Naive thymus-derived CD8-positive, alpha-beta T cell (primary cell): ENCODE data around the gene MMEL1. TPM values are rescaled to one million over a fixed set of nuclear protein-coding genes. Genes with fewer than 3 reads are reported as not detected.

Source experiments
- ATAC-seq, 2 donors: fragments of 150-1000 bp; cut with Tn5 transposase in 1 of 2; sonication (Bioruptor Pico), chemical (Tn5 transposase) in 1 of 2; 1 replicate in 1 of 2; 2 replicates in 1 of 2; pipeline ENCODE4 v1.10.0; 2021; ENCODE audit warnings: mild to moderate bottlenecking in 2 of 2, moderate library complexity in 2 of 2
- POLR2A ChIA-PET: fragments of 350-600 bp; sonication (Branson Sonifier 250); formaldehyde crosslinking; loops from one replicate; lab custom pipeline; 2021; ENCODE audit warnings: antibody characterized with exemption; lab: Charles Lee
- DNase-seq, 10 donors: peaks; one replicate each; pipeline versions ENCODE4 v3.0.0 to v3.0.0-alpha.2; 2020 to 2022
- H3K27ac Mint-ChIP-seq, 10 donors: one replicate each; pipeline ENCODE4 v1.8.0; 2020 to 2022; ENCODE audit warnings: mild to moderate bottlenecking in 10 of 10, mixed read lengths in 10 of 10, moderate library complexity in 4 of 10, inconsistent platforms in 1 of 10
- H3K27me3 Mint-ChIP-seq, 5 donors: one replicate each; pipeline ENCODE4 v1.8.0; 2021 to 2022; ENCODE audit warnings: mixed read lengths in 5 of 5
- H3K36me3 Mint-ChIP-seq, 3 donors: one replicate each; pipeline ENCODE4 v1.8.0; 2020 to 2022; ENCODE audit warnings: mixed read lengths in 3 of 3, mild to moderate bottlenecking in 2 of 3, inconsistent platforms in 1 of 3
- H3K4me1 Mint-ChIP-seq, 4 donors: one replicate each; pipeline ENCODE4 v1.8.0; 2021 to 2022; ENCODE audit warnings: mixed read lengths in 4 of 4
- H3K4me3 Mint-ChIP-seq, 10 donors: one replicate each; pipeline ENCODE4 v1.8.0; 2020 to 2022; ENCODE audit warnings: mild to moderate bottlenecking in 10 of 10, mixed read lengths in 10 of 10, moderate library complexity in 6 of 10, inconsistent platforms in 1 of 10
- H3K9me3 Mint-ChIP-seq, 9 donors: one replicate each; pipeline ENCODE4 v1.8.0; 2020 to 2022; ENCODE audit warnings: mixed read lengths in 9 of 9, mild to moderate bottlenecking in 3 of 9, inconsistent platforms in 1 of 9, moderate library complexity in 1 of 9
- polyA plus RNA-seq, 3 donors: library from polyadenylated mRNA; unstranded; fragments of 300-500 nt; fragmentation: Illumina TruSeq; gene quantifications; one replicate each; pipeline ENCODE4 v1.2.3, GENCODE V29; 2021
- total RNA-seq, 8 experiments: library from RNA in 2 of 8; stranded (reverse) in 2 of 8; gene quantifications; one replicate each; pipeline ENCODE4 v1.2.3 and lab custom pipeline; 2021 to 2026

The MMEL1 gene
- total and polyA plus RNA-seq, 5 experiments from 2014 or later: 2.5 to 18.9 (median 6.0) TPM

GRCh38 chr1:2560299-2561073, 72.3 kb downstream of the MMEL1 start:
- Mint-ChIP-seq H3K27ac (peak overlapping the region in 4 of 10 donors; percentile 9 to 62 (median 26)), H3K4me3 (peak overlapping the region in 2 of 10 donors; percentile 25 to 48), H3K9me3 (no peaks in the 10 kb centered on the region), H3K4me1 (peaks cover 27 to 57% (median 37%) of the 10 kb centered on the region in 4 donors), H3K36me3 (peaks cover 0 to 35% (median 4%) of the 10 kb centered on the region in 3 donors), H3K27me3 (no peaks in the 10 kb centered on the region)
- ATAC-seq (no peak), DNase-seq (peak in 1 of 10 donors; percentile 65)
- POLR2A ChIA-PET: interaction anchor here (0.9 to 11.9 kb wide), 5 partner anchors 11 to 146 kb away, joined by 3 to 408 read pairs (median 7); partner anchors contain the start of gene PRXL2B

- POLR2A ChIA-PET: interaction anchor here (0.9 to 11.9 kb wide), 5 partner anchors 11 to 23 kb away, joined by 3 to 408 read pairs (median 7); partner anchors contain the start of gene PRXL2B
- ATAC-seq: no peak
- H3K4me3 Mint-ChIP-seq: peak overlapping the region in 1 of 10 donors; percentile 56
Observed at GRCh38 chr1:2559509-2560298, 73.1 kb downstream of the MMEL1 start.

DNA sequence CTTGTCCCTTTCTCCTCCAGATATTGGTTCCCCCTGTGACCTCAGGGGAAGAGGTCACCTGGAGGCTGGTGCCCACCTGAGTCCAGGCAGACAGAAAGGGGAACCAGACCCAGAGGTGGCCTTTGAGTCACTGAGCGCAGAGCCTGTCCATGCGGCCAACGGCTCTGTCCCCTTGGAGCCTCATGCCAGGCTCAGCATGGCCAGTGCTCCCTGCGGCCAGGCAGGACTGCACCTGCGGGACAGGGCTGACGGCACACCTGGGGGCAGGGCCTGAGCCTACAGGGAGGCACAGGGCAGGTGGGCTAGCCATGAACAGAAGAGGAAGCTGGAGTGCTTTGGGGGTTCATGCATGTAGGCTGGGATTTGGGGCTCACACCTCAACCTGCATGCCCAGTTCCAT, 74.0 kb downstream of the MMEL1 start:
- POLR2A ChIA-PET: interaction anchor here (1.6 to 11.9 kb wide), 4 partner anchors 12 to 143 kb away, joined by 5 to 408 read pairs (median 24); partner anchors contain the start of genes PANK4 and PRXL2B
- ATAC-seq (no peak), DNase-seq (no peak)
- H3K27me3 Mint-ChIP-seq: no peaks in the 10 kb centered on the region
- H3K9me3 Mint-ChIP-seq: no peaks in the 10 kb centered on the region
- peak overlapping the region; percentile 58 to 99 (median 72) for H3K4me3 Mint-ChIP-seq
- H3K4me1 Mint-ChIP-seq: peaks cover 29 to 63% (median 46%) of the 10 kb centered on the region in 4 donors
- peaks cover 0 to 33% (median 4%) of the 10 kb centered on the region in 3 donors for H3K36me3 Mint-ChIP-seq
- H3K27ac Mint-ChIP-seq: peak overlapping the region in 8 of 10 donors; percentile 19 to 98 (median 72)

More at GRCh38 chr1:2559509-2560298, 73.1 kb downstream of the MMEL1 start:
- Mint-ChIP-seq H3K36me3 (peaks cover 0 to 35% (median 4%) of the 10 kb centered on the region in 3 donors), H3K9me3 (no peaks in the 10 kb centered on the region), H3K27me3 (no peaks in the 10 kb centered on the region), H3K27ac (peak overlapping the region in 2 of 10 donors; percentile 7 to 24), H3K4me1 (peaks cover 25 to 58% (median 41%) of the 10 kb centered on the region in 4 donors)
- no peak for DNase-seq

DNA sequence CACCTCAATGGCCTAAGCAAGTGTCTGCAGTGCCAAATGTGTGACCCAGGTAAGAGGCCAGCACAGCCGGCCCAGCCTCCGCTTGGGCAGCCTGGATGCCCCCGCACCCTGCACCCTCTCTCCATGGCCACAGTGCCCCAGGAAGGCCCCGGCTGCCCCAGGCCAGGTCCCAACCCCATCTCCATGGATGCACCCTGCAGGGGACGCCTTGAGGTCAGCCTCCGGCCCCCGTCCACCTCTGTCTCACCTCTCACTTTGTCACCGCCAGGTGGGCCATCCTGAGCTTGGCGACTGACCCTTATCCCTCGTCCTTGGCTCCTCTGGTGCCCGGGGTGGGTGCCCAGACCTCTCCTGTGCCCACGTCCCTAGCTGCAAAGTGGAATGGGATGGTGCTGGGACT, 74.4 kb downstream of the MMEL1 start:
- H3K4me1 Mint-ChIP-seq: peaks cover 29 to 66% (median 47%) of the 10 kb centered on the region in 4 donors
- POLR2A ChIA-PET: interaction anchor here (1.6 to 11.9 kb wide), 4 partner anchors 13 to 143 kb away, joined by 5 to 408 read pairs (median 24); partner anchors contain the start of genes PANK4 and PRXL2B

DNA sequence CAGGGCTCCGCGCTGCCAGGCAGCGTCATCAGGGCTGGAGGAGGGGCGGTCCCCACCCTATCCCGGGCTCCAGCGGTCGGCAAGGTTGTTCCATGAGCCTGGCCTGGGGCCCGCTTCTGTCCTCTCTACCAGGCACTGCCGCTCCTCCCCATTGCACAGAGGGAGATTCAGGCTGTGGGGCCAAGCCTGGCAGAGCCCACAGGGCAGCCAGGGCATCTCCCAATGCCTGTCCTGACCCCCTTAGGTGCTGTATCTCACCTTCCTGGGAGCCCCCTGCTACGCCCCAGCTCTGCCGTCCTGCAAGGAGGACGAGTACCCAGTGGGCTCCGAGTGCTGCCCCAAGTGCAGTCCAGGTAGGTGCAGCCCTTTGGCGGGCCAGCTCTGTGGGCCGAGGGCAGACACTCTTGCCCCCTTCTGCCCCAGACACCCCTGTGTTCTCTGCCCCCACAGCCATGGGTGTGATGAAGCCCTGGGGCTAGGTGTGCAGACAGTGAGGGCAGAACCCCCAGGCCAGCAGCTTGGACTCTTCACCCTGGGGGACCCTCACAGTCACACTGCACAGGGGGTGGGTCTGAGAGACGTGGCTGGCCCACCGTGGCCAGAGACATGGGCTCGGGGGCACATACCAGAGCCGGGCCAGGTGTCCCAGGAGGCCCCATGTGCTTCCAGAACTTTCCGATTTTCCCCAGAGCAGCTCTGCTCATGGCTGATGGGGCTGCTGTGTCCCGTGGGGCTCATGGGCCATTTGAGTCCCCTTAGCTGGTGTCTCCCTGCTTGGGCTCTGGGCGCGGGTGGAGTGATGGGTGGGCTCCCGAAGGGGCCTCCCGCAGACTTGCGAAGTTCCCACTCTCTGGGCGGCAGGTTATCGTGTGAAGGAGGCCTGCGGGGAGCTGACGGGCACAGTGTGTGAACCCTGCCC, 75.1 kb downstream of the MMEL1 start:
- ATAC-seq: no peak
- Mint-ChIP-seq H3K27ac (peak overlapping the region; percentile 75 to 99 (median 97)), H3K27me3 (no peaks in the 10 kb centered on the region), H3K9me3 (no peaks in the 10 kb centered on the region), H3K36me3 (peaks cover 0 to 28% (median 4%) of the 10 kb centered on the region in 3 donors), H3K4me3 (peak overlapping the region; percentile 91 to 99 (median 98)), H3K4me1 (peaks cover 29 to 66% (median 47%) of the 10 kb centered on the region in 4 donors)
- POLR2A ChIA-PET: interaction anchor here (1.6 to 11.9 kb wide), 11 partner anchors 7 to 145 kb away, joined by 5 to 408 read pairs (median 20); partner anchors contain the start of genes PANK4, PEX10 and PRXL2B
- no peak for DNase-seq

More for the DNA sequence above, 74.4 kb downstream of the MMEL1 start:
- H3K9me3 Mint-ChIP-seq: no peaks in the 10 kb centered on the region
- ATAC-seq (no peak), DNase-seq (no peak)
- peaks cover 0 to 28% (median 4%) of the 10 kb centered on the region in 3 donors for H3K36me3 Mint-ChIP-seq
- peak overlapping the region; percentile 60 to 99 (median 94) for H3K4me3 Mint-ChIP-seq
- H3K27ac Mint-ChIP-seq: peak overlapping the region in 9 of 10 donors; percentile 19 to 99 (median 88)
- no peaks in the 10 kb centered on the region for H3K27me3 Mint-ChIP-seq

DNA sequence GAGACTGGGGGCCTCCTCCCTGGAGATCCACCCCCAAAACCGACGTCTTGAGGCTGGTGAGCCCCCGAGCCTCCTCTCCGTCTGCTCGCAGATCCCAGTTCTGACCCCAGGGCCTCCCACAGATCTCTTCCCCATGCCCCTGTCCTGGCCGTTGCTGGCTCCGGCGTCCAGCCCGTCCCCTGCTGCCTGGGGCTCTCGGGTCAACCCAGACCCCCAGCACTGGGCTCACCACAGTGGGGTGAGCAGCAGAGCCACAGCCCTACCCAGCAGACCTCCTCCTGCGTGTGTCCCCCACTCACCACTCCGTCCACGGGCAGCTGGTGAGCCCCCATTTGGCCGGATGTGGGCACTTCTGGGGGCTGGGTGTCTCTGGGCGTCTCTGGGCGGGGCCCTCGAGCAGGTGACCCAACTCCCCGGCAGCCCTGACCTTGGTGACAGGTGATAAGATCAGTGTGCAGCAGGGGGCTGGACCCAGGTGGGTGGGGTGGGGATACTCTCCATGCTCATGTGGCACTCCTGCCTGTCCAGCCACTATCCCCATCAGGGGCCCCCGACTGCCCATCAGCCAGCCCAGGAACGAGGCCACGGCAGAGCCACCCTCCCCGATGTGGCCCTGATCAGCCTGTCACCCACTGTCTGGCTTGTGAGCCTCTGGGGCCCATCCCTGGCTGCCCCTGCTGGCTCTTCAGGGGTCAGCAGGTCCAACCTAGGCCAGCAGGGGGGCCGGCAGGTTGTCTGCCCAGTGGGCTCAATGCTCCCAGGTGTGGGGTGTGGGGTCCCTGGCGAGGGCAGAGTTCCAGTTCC, 75.9 kb downstream of the MMEL1 start:
- DNase-seq (no peak), ATAC-seq (peak in 1 of 2 donors; percentile 1)
- POLR2A ChIA-PET: interaction anchor here (0.7 to 11.9 kb wide), 15 partner anchors 8 to 367 kb away, joined by 3 to 408 read pairs (median 11); partner anchors contain the start of genes MORN1, PANK4, PEX10 and PRXL2B
- peaks cover 0 to 28% (median 4%) of the 10 kb centered on the region in 3 donors for H3K36me3 Mint-ChIP-seq
- peak overlapping the region; percentile 91 to 99 (median 98) for H3K4me3 Mint-ChIP-seq
- H3K27ac Mint-ChIP-seq: peak overlapping the region; percentile 93 to 99 (median 98)
- H3K27me3 Mint-ChIP-seq: no peaks in the 10 kb centered on the region
- no peaks in the 10 kb centered on the region for H3K9me3 Mint-ChIP-seq
- peaks cover 29 to 66% (median 47%) of the 10 kb centered on the region in 4 donors for H3K4me1 Mint-ChIP-seq

- POLR2A ChIA-PET: interaction anchor here (0.7 to 11.9 kb wide), 18 partner anchors 9 to 366 kb away, joined by 3 to 408 read pairs (median 8); partner anchors contain the start of genes FAAP20, MORN1, PANK4 and PEX10
- Mint-ChIP-seq H3K36me3 (peaks cover 0 to 24% (median 4%) of the 10 kb centered on the region in 3 donors), H3K27ac (peak within 1 kb of the TSS; percentile 93 to 99 (median 98)), H3K27me3 (no peaks in the 10 kb centered on the region), H3K9me3 (no peaks in the 10 kb centered on the region), H3K4me3 (peak within 1 kb of the TSS; percentile 91 to 99 (median 98)), H3K4me1 (peaks cover 28 to 62% (median 44%) of the 10 kb centered on the region in 4 donors)
- ATAC-seq: peak; percentile 73 to 79
- DNase-seq: peak; percentile 53 to 87 (median 74)
Observed at GRCh38 chr1:2556277-2556677, 76.5 kb downstream of the MMEL1 start, which contains the start of gene TNFRSF14. Gene TNFRSF14 (plus strand): TSS chr1:2556371. CDS start chr1:2556665, 294 bp downstream.

DNA sequence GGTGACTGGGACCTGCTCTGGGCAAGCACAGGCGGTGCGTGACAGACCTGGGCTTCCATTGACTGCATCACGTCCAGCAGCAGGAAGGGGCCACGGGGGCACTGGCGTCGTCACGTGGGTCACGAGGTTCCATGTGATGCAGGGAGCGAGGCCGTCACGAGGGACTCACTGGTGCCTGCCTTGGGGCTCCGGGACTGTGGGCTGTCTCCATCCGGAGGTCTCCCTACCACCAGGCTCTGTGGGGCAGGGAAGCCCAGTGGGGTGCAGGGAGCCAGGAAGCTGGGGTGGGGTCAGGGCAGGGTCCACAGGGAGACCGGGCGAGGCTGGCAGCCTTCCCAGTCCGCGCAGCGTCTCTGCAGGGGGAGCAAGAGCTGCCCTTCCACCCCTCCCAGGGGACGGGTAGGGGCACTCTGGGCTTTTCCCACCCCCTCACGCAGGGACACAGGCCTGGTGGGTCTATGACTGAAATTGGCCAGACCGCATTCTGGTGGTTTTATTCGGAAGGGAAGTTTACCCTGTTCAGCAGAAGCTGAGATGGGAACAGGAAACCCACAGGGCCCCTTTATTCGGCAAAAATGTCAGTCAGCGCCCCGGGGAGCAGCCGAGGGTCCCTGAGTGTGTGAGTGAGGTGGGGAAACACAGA, 77.1 kb downstream of the MMEL1 start:
- peaks cover 0 to 19% (median 4%) of the 10 kb centered on the region in 3 donors for H3K36me3 Mint-ChIP-seq
- peaks cover 24 to 57% (median 46%) of the 10 kb centered on the region in 4 donors for H3K4me1 Mint-ChIP-seq
- peak overlapping the region; percentile 93 to 99 (median 98) for H3K27ac Mint-ChIP-seq
- H3K9me3 Mint-ChIP-seq: no peaks in the 10 kb centered on the region
- H3K4me3 Mint-ChIP-seq: peak overlapping the region; percentile 91 to 99 (median 98)
- peak; percentile 50 to 67 for ATAC-seq
- POLR2A ChIA-PET: interaction anchor here (0.6 to 11.9 kb wide), 20 partner anchors 9 to 366 kb away, joined by 3 to 408 read pairs (median 6); partner anchors contain the start of genes FAAP20, MORN1, PANK4 and PEX10
- DNase-seq: peak; percentile 58 to 88 (median 70)
- no peaks in the 10 kb centered on the region for H3K27me3 Mint-ChIP-seq

DNA sequence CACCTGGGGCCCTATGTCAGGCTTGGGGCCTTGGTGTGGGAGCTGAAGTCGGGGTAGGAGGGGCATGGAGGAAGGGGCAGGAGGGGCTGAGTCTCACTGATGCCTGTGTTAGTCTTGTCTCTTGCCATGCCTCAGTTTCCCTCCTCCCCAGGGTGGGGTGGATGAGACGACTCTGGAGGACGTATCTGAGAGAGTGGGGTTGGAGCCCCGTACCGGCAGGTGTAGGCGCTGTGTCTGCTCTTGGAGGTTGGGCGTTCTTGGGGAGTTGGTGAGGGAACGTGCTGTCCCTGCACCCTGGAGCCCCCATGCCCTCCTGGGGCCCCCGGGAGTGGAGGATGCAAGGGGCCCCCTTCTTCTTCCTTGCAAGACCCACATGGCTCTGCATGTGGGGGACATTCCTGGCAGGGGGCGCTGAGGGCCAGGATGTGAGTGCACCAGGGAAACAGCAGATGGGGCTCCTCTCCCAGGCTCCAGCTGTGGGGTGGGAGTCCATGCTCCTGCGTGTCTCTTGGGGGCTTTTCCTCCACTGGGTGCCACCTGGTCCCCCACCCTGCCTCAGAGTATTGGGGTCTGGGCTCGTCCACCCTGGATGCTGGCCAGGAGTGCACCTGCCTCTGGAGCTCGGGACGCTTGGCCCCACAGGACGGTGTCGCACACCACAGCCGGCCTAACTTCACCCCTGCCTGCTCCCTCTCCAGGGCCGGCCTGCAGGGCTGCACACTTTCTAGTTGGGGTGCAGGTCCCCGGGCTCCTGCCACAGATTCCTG, 78.0 kb downstream of the MMEL1 start:
- H3K4me3 Mint-ChIP-seq: peak overlapping the region; percentile 45 to 99 (median 98)
- H3K4me1 Mint-ChIP-seq: peaks cover 21 to 56% (median 50%) of the 10 kb centered on the region in 4 donors
- H3K27me3 Mint-ChIP-seq: no peaks in the 10 kb centered on the region
- peak overlapping the region; percentile 76 to 99 (median 98) for H3K27ac Mint-ChIP-seq
- no peaks in the 10 kb centered on the region for H3K9me3 Mint-ChIP-seq
- DNase-seq: peak; percentile 59 to 89 (median 70)
- POLR2A ChIA-PET: interaction anchor here (0.5 to 11.9 kb wide), 10 partner anchors 8 to 360 kb away, joined by 5 to 408 read pairs (median 21); partner anchors contain the start of genes FAAP20, PANK4, PEX10 and PRXL2B
- peak; percentile 50 to 52 for ATAC-seq
- peaks cover 0 to 12% (median 4%) of the 10 kb centered on the region in 3 donors for H3K36me3 Mint-ChIP-seq
